Activated T-cell treated with anti-CD3 and anti-CD28 coated beads, Interleukin-2, amount 50 U/mL, for 24 hours (primary cell): Measurements from ENCODE around the gene CDKN2B.

Experiments
- DNase-seq: peaks from one replicate; pipeline ENCODE4 v3.0.0-alpha.2; 2020
- H3K27ac Mint-ChIP-seq: 2 replicates; pipeline ENCODE4 v1.8.0; 2020; ENCODE audit warnings: mild to moderate bottlenecking, mixed read lengths
- H3K27me3 Mint-ChIP-seq: 2 replicates; pipeline ENCODE4 v1.8.0; 2020; ENCODE audit warnings: mixed read lengths
- H3K36me3 Mint-ChIP-seq: 2 replicates; pipeline ENCODE4 v1.8.0; 2020; ENCODE audit warnings: low read depth, mixed read lengths
- H3K4me1 Mint-ChIP-seq: 2 replicates; pipeline ENCODE4 v1.8.0; 2020; ENCODE audit warnings: low read depth, mixed read lengths
- H3K4me3 Mint-ChIP-seq: 2 replicates; pipeline ENCODE4 v1.8.0; 2020; ENCODE audit warnings: mild to moderate bottlenecking, moderate library complexity, mixed read lengths
- H3K9me3 Mint-ChIP-seq: 2 replicates; pipeline ENCODE4 v1.8.0; 2020; ENCODE audit warnings: mixed read lengths

Gene CDKN2B

GRCh38 chr9:21958833-21959232 is 50.3 kb downstream of the CDKN2B start:
- peaks cover 2% of the 10 kb centered on the region for H3K36me3 Mint-ChIP-seq
- H3K4me1 Mint-ChIP-seq, result no peaks in the 10 kb centered on the region
- H3K9me3 Mint-ChIP-seq, result peaks cover 5% of the 10 kb centered on the region
- no peak overlapping the region for H3K4me3 Mint-ChIP-seq
- H3K27me3 Mint-ChIP-seq, result peaks cover 43% of the 10 kb centered on the region
- no peak overlapping the region for H3K27ac Mint-ChIP-seq
- DNase-seq, result no peak
